AG04450 (cell line): ENCODE data around the gene LIPC. TPM values are rescaled to one million over a fixed set of nuclear protein-coding genes. Genes with fewer than 3 reads are reported as not detected.

Experiments used
- CTCF ChIA-PET: fragments of 300-600, 350-600 bp; formaldehyde crosslinking; extraction: SDS; loops from one replicate; lab custom pipeline; 2022; ENCODE audit warnings: antibody characterized with exemption, inconsistent platforms; lab: Charles Lee
- POLR2A ChIA-PET: fragments of 350-600 bp; formaldehyde crosslinking; extraction: SDS; loops from one replicate; lab custom pipeline; 2021; ENCODE audit warnings: antibody characterized with exemption, inconsistent platforms; lab: Yijun Ruan, JAX
- DNase-seq: peaks from one replicate; pipeline ENCODE4 v3.0.0-alpha.2; 2011; ENCODE audit warnings: low read depth, low spot score
- H3K27ac ChIP-seq: one replicate; pipeline ENCODE4 v1.5.1; 2012; ENCODE audit warnings: low read depth, low read length, control low read depth
- H3K27me3 ChIP-seq: one replicate; pipeline ENCODE4 v1.6.0; 2012; ENCODE audit warnings: low read length; ENCODE audit not compliant: control insufficient read depth, insufficient read depth
- H3K4me3 ChIP-seq: 2 replicates; pipeline ENCODE4 v1.5.1; 2011; ENCODE audit warnings: mild to moderate bottlenecking, low read depth, low read length, control low read depth
- H3K9me3 ChIP-seq: 2 replicates; pipeline ENCODE4 v1.5.1; 2012; ENCODE audit warnings: low read length; ENCODE audit not compliant: control insufficient read depth, insufficient read depth
- CTCF ChIP-seq: IDR thresholded peaks from 2 replicates; pipeline ENCODE4 v1.5.1; 2011; ENCODE audit warnings: low read depth, low read length, control low read depth, inconsistent platforms
- polyA plus RNA-seq: library from polyadenylated mRNA; depleted of rRNA; stranded (reverse); fragments of >200 nt; gene quantifications from 2 replicates; pipeline ENCODE4 v1.2.3, GENCODE V29; 2011

The LIPC gene
- polyA plus RNA-seq, 1 experiment = 0.82 TPM

DNA sequence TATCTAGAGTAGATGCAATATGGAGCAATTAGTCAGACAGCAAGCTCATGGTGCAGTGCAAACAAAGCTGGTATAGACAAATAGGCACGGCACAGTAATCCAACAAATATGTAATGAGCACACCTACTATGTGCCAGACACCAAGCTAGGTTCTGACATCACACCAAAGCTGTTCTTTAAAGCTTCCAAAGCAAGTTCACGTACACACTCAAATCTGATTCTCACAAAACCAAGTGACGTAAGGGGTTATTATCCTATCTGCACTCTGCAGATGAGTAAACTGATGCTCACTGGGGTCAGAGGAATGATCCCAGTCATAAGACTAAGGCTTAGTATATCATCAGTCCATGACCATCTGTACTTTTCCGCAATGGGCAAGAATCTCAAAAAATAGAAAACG lies 27.8 kb upstream of the LIPC start:
- DNase-seq = no peak
- Histone ChIP-seq H3K27me3 (no peaks in the 10 kb centered on the region), H3K27ac (no peak overlapping the region), H3K4me3 (no peak overlapping the region), H3K9me3 (no peaks in the 10 kb centered on the region)
- CTCF ChIA-PET = interaction anchor here (1.6 kb wide), 1 partner anchor 176 kb away, joined by 3 read pairs; no protein-coding TSS in a partner anchor
- POLR2A ChIA-PET = no interaction called here
- TF ChIP-seq CTCF = no peak

- Histone ChIP-seq H3K27ac (no peak overlapping the region), H3K27me3 (no peaks in the 10 kb centered on the region), H3K9me3 (no peaks in the 10 kb centered on the region), H3K4me3 (no peak overlapping the region)
- ChIA-PET CTCF (interaction anchor here (1.6 kb wide), 1 partner anchor 177 kb away, joined by 3 read pairs; no protein-coding TSS in a partner anchor), POLR2A (no interaction called here)
- DNase-seq = no peak
- no peak for TF ChIP-seq CTCF
These were observed 27.1 kb upstream of the LIPC start for GRCh38 chr15:58404722-58405121.

GRCh38 chr15:58405865-58406264 lies 25.9 kb upstream of the LIPC start:
- no peak overlapping the region for H3K4me3 ChIP-seq
- no peaks in the 10 kb centered on the region for H3K27me3 ChIP-seq
- DNase-seq = no peak
- ChIA-PET POLR2A (no interaction called here), CTCF (no interaction called here)
- TF ChIP-seq CTCF = no peak
- H3K9me3 ChIP-seq = no peaks in the 10 kb centered on the region
- H3K27ac ChIP-seq = no peak overlapping the region

GRCh38 chr15:58406811-58407210 lies 25.0 kb upstream of the LIPC start:
- ChIA-PET CTCF (no interaction called here), POLR2A (no interaction called here)
- no peak for DNase-seq

More at GRCh38 chr15:58406811-58407210, 25.0 kb upstream of the LIPC start:
- no peaks in the 10 kb centered on the region for H3K9me3 ChIP-seq
- TF ChIP-seq CTCF = no peak
- no peaks in the 10 kb centered on the region for H3K27me3 ChIP-seq
- H3K27ac ChIP-seq = no peak overlapping the region
- H3K4me3 ChIP-seq = no peak overlapping the region
